ENCODE measurements around the gene FXYD2. TPM values are rescaled to one million over a fixed set of nuclear protein-coding genes. Genes with fewer than 3 reads are reported as not detected.

Gene FXYD2
- total RNA-seq, 4 donors from 2014 or later: not detected

GRCh38 chr11:117790279-117790678 lies 34.3 kb downstream of the FXYD2 start:
- Histone ChIP-seq H3K4me3 (no peak overlapping the region), H3K27me3 (peaks cover 47% of the 10 kb centered on the region), H3K36me3 (no peaks in the 10 kb centered on the region), H3K4me1 (peaks cover 2% of the 10 kb centered on the region), H3K9me3 (no peaks in the 10 kb centered on the region), H3K27ac (no peak overlapping the region)
- TF ChIP-seq POLR2AphosphoS5 (IDR thresholded peaks at IDR 0.05): no peak
- no peak for TF ChIP-seq CTCF (IDR thresholded peaks at IDR 0.05)
- no peak for TF ChIP-seq POLR2A (IDR thresholded peaks at IDR 0.05)
- no peak for TF ChIP-seq EP300 (IDR thresholded peaks at IDR 0.05)
- WGBS: 47% methylated on average over 3 of the region's 3 CpGs
- no peak for DNase-seq (ENCODE audit: low spot score in 2 of 2)

DNA sequence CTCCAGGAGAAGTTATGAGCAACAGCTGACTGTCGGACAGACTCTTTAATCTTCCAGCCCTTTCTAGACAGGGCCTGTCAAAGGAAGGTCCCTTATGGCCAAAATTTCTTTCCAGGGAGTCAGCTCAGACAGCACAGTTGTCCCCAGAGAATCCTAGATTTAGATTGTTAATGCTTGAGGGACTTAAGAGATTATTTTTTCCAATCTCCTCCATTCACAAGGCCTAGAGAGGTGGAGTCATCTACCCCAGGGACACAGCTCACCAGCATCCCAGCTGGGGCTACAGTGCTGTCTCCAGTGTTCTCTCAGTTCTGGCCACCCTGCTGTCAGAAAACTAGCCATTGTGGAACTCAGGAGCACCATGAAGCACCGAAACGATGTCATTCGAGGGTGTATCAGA lies 35.3 kb downstream of the FXYD2 start:
- no peaks in the 10 kb centered on the region for H3K9me3 ChIP-seq
- TF ChIP-seq POLR2A (IDR thresholded peaks at IDR 0.05) (no peak), EP300 (IDR thresholded peaks at IDR 0.05) (no peak)
- no peak for DNase-seq (ENCODE audit: low spot score in 2 of 2)
- no peaks in the 10 kb centered on the region for H3K36me3 ChIP-seq
- no peaks in the 10 kb centered on the region for H3K4me1 ChIP-seq
- H3K27ac ChIP-seq: no peak overlapping the region
- H3K4me3 ChIP-seq: no peak overlapping the region
- WGBS: 79% methylated on average over 4 of the region's 4 CpGs
- peaks cover 47% of the 10 kb centered on the region for H3K27me3 ChIP-seq

DNA sequence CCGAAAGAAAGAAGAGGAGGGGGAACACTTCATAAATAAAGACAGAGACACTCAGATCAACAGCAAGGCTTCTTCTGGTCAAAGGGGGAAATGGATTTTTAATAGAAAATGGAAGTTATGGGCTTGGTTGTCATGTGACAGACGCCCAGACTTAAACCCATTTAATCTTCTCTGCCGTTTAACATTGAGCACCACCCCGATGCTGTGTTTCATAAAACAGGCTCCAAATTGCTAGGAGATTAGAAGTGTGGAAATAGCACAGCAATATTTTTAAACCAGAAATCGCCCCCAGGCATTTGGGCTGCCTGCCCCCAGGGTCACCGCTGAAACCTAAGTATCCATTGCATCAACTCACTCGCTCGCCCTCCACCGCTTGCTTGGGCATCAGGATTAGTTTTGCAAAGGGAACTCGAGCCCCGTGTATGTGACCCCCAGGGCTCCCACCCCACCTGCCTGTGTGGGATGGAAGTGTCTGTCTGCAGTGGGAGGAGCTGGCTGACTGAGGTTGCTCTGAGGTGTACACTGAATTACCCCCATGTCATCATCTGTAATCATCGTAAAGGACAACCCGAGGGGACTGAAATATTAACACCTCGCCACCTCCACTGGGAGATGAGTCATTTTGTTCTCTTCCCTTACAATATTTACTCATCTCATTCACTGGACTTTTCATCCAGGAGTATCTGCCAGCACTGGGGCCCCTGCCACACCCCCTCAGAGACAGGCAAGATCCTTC lies 38.2 kb downstream of the FXYD2 start:
- Histone ChIP-seq H3K9me3 (no peaks in the 10 kb centered on the region), H3K27ac (no peak overlapping the region), H3K36me3 (no peaks in the 10 kb centered on the region), H3K27me3 (peaks cover 42% of the 10 kb centered on the region), H3K4me3 (no peak overlapping the region), H3K4me1 (no peaks in the 10 kb centered on the region)
- WGBS: 39% methylated on average over 14 of the region's 14 CpGs
- no peak for DNase-seq (ENCODE audit: low spot score in 2 of 2)
- TF ChIP-seq POLR2AphosphoS5 (IDR thresholded peaks at IDR 0.05) (no peak), EP300 (IDR thresholded peaks at IDR 0.05) (no peak), CTCF (IDR thresholded peaks at IDR 0.05) (no peak), POLR2A (IDR thresholded peaks at IDR 0.05) (no peak)

GRCh38 chr11:117782101-117782500 lies 42.4 kb downstream of the FXYD2 start:
- no peak for DNase-seq (ENCODE audit: low spot score in 2 of 2)
- Histone ChIP-seq H3K36me3 (no peaks in the 10 kb centered on the region), H3K4me3 (no peak overlapping the region), H3K27me3 (peaks cover 58% of the 10 kb centered on the region), H3K9me3 (no peaks in the 10 kb centered on the region), H3K27ac (no peak overlapping the region), H3K4me1 (no peaks in the 10 kb centered on the region)
- TF ChIP-seq CTCF (IDR thresholded peaks at IDR 0.05) (no peak), POLR2AphosphoS5 (IDR thresholded peaks at IDR 0.05) (no peak), POLR2A (IDR thresholded peaks at IDR 0.05) (no peak), EP300 (IDR thresholded peaks at IDR 0.05) (no peak)
- 85% methylated on average over 10 of the region's 11 CpGs for WGBS

DNA sequence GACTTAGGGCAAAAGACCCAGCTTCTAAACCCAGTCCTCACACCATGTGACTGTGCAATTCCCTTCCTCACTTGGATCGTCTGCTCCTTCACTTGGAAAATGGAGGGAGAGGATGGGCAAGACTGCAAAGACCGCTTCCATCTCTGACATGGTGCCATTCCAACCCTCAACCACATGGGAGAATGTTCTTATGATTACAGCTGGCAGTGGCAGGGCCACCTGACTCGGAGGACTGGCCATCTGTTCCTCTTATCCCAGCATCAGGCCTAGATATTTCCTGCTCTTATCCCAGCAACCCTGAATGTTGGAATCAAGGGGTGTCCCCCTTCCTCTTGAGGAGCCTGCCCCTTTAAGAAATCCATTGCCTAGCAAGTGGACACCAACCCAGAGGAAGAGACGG lies 42.9 kb downstream of the FXYD2 start:
- no peak overlapping the region for H3K4me3 ChIP-seq
- no peaks in the 10 kb centered on the region for H3K4me1 ChIP-seq
- H3K9me3 ChIP-seq: no peaks in the 10 kb centered on the region
- H3K27me3 ChIP-seq: peaks cover 57% of the 10 kb centered on the region
- 83% methylated on average over 4 of the region's 4 CpGs for WGBS
- TF ChIP-seq POLR2A (IDR thresholded peaks at IDR 0.05) (no peak), CTCF (IDR thresholded peaks at IDR 0.05) (no peak), POLR2AphosphoS5 (IDR thresholded peaks at IDR 0.05) (no peak), EP300 (IDR thresholded peaks at IDR 0.05) (no peak)
- no peaks in the 10 kb centered on the region for H3K36me3 ChIP-seq
- DNase-seq (ENCODE audit: low spot score in 2 of 2): no peak
- H3K27ac ChIP-seq: no peak overlapping the region

Data from suprapubic skin (tissue), 4 donors.